BLaER1 (cell line): Measurements from ENCODE around the gene WDR35.

Experiments used
- H3K27ac ChIP-seq: shearing (Covaris generic); formaldehyde crosslinking; 2 replicates; pipeline ENCODE4 v1.8.1; 2022
- H3K27me3 ChIP-seq: shearing (Covaris generic); formaldehyde crosslinking; 2 replicates; pipeline ENCODE4 v1.8.1; 2022
- H3K36me3 ChIP-seq: shearing (Covaris generic); formaldehyde crosslinking; 2 replicates; pipeline ENCODE4 v1.8.1; 2022
- H3K4me1 ChIP-seq: shearing (Covaris generic); formaldehyde crosslinking; 2 replicates; pipeline ENCODE4 v1.8.1; 2022
- H3K4me2 ChIP-seq: shearing (Covaris generic); formaldehyde crosslinking; 2 replicates; pipeline ENCODE4 v1.8.1; 2022
- H3K4me3 ChIP-seq: shearing (Covaris generic); formaldehyde crosslinking; 2 replicates; pipeline ENCODE4 v1.8.1; 2022
- H3K9ac ChIP-seq: shearing (Covaris generic); formaldehyde crosslinking; 2 replicates; pipeline ENCODE4 v1.8.1; 2022
- H3K9me3 ChIP-seq: shearing (Covaris generic); formaldehyde crosslinking; 2 replicates; pipeline ENCODE4 v1.8.1; 2022
- H4K20me1 ChIP-seq: shearing (Covaris generic); formaldehyde crosslinking; 2 replicates; pipeline ENCODE4 v1.8.1; 2022
- Cebpa-rat ChIP-seq: shearing (Covaris generic); IDR thresholded peaks from 2 replicates; pipeline ENCODE4 v1.8.1; 2022

Gene WDR35

GRCh38 chr2:19916385-19916950, 73.4 kb downstream of the WDR35 start:
- no peaks in the 10 kb centered on the region for H3K36me3 ChIP-seq
- H4K20me1 ChIP-seq, result no peaks in the 10 kb centered on the region
- H3K27ac ChIP-seq, result no peak overlapping the region
- H3K4me1 ChIP-seq, result no peaks in the 10 kb centered on the region
- no peaks in the 10 kb centered on the region for H3K9me3 ChIP-seq
- no peak overlapping the region for H3K4me3 ChIP-seq
- no peak overlapping the region for H3K4me2 ChIP-seq
- no peaks in the 10 kb centered on the region for H3K27me3 ChIP-seq
- H3K9ac ChIP-seq, result no peak overlapping the region
- TF ChIP-seq Cebpa-rat, result no peak

GRCh38 chr2:19914266-19914975, 75.5 kb downstream of the WDR35 start:
- Histone ChIP-seq H3K27me3 (no peaks in the 10 kb centered on the region), H3K36me3 (no peaks in the 10 kb centered on the region), H3K4me1 (no peaks in the 10 kb centered on the region), H3K9ac (no peak overlapping the region), H3K4me3 (no peak overlapping the region), H3K4me2 (no peak overlapping the region), H4K20me1 (no peaks in the 10 kb centered on the region), H3K27ac (no peak overlapping the region), H3K9me3 (no peaks in the 10 kb centered on the region)
- TF ChIP-seq Cebpa-rat, result no peak

DNA sequence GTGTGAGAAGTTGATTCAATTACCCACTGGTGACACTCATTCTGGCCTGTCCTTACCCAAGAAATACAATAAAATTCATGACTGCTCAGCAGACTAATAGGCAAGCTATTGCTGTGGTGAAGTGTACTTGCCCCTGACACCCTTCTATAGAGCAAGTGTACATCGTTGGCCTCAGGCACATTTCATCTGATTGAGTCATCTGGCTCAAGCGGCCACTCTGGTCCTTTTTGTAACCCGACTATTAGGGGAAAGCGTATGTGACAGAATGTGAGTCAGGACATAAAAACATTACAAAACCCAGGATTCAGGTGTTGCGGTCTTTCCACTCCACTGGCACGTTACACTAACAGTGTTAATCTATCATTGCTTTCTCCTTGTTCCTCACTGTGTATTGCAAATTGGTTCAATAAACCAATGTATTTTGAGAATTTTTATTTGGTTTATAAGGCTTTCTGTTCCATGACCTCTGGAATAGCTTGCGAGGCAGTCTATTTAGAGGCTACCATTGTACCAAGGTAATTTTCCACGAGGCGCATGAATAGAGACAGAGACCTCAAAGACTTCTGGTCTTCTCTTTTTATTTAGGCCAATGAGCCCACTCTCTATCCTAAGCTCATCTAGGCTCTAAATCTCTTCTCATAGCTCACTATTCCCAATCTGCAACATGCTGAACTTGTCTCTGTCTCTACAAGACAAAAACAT, 77.9 kb downstream of the WDR35 start:
- no peaks in the 10 kb centered on the region for H4K20me1 ChIP-seq
- no peak for TF ChIP-seq Cebpa-rat
- H3K4me3 ChIP-seq, result no peak overlapping the region
- no peaks in the 10 kb centered on the region for H3K9me3 ChIP-seq
- H3K27me3 ChIP-seq, result no peaks in the 10 kb centered on the region
- H3K4me2 ChIP-seq, result no peak overlapping the region
- H3K9ac ChIP-seq, result no peak overlapping the region
- H3K36me3 ChIP-seq, result no peaks in the 10 kb centered on the region
- no peak overlapping the region for H3K27ac ChIP-seq
- H3K4me1 ChIP-seq, result no peaks in the 10 kb centered on the region

- H4K20me1 ChIP-seq, result peaks cover 30% of the 10 kb centered on the region
- H3K27ac ChIP-seq, result peak overlapping the region; percentile 96
- H3K36me3 ChIP-seq, result no peaks in the 10 kb centered on the region
- no peak for TF ChIP-seq Cebpa-rat
- no peaks in the 10 kb centered on the region for H3K27me3 ChIP-seq
- H3K9me3 ChIP-seq, result no peaks in the 10 kb centered on the region
- peak overlapping the region; percentile 85 for H3K4me3 ChIP-seq
- H3K4me1 ChIP-seq, result peaks cover 43% of the 10 kb centered on the region
- peak overlapping the region; percentile 97 for H3K9ac ChIP-seq
- peak overlapping the region; percentile 94 for H3K4me2 ChIP-seq
These were observed 87.6 kb downstream of the WDR35 start for GRCh38 chr2:19902216-19902740.

- no peaks in the 10 kb centered on the region for H3K27me3 ChIP-seq
- H3K36me3 ChIP-seq, result no peaks in the 10 kb centered on the region
- H3K9me3 ChIP-seq, result no peaks in the 10 kb centered on the region
- peak within 1 kb of the TSS; percentile 85 for H3K4me3 ChIP-seq
- H3K4me2 ChIP-seq, result peak within 1 kb of the TSS; percentile 94
- H4K20me1 ChIP-seq, result peaks cover 30% of the 10 kb centered on the region
- no peak for TF ChIP-seq Cebpa-rat
- peak within 1 kb of the TSS; percentile 97 for H3K9ac ChIP-seq
- H3K27ac ChIP-seq, result peak within 1 kb of the TSS; percentile 96
- peaks cover 44% of the 10 kb centered on the region for H3K4me1 ChIP-seq
These were observed 88.3 kb downstream of the WDR35 start, which contains the start of gene TTC32 for GRCh38 chr2:19901442-19902215. TSS of gene TTC32 (minus strand) at chr2:19901983. CDS start at chr2:19901854, 129 bp downstream.

DNA sequence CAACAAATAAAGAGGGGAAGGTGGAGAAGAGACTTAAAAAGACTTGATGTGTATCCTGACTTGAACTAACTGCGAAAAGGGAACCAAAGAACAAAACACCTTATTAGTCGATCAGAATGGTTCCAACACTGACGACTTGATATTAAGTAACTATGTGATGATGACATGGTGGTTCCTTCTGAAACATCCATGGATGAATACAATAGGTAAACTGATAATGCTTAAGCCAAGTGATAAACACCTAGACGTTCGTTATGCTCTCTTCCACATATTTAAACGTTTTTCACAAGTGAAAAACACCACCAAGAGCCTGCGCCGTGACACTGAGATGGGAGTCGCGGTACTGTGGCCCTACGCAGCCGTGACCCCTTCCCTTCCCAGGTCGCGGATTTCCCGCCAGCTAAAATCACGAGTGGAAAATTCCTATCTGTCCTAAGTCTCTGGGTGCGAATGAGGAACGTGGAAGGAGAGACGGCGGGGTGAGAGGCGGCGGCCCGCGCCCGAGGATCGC, 88.9 kb downstream of the WDR35 start:
- Histone ChIP-seq H3K9me3 (no peaks in the 10 kb centered on the region), H3K9ac (peak overlapping the region; percentile 97), H4K20me1 (peaks cover 30% of the 10 kb centered on the region), H3K4me2 (peak overlapping the region; percentile 94), H3K27ac (peak overlapping the region; percentile 96), H3K36me3 (no peaks in the 10 kb centered on the region; the same call in 1 of the 2 replicates), H3K27me3 (no peaks in the 10 kb centered on the region), H3K4me1 (peaks cover 44% of the 10 kb centered on the region), H3K4me3 (peak overlapping the region; percentile 85)
- TF ChIP-seq Cebpa-rat, result no peak

DNA sequence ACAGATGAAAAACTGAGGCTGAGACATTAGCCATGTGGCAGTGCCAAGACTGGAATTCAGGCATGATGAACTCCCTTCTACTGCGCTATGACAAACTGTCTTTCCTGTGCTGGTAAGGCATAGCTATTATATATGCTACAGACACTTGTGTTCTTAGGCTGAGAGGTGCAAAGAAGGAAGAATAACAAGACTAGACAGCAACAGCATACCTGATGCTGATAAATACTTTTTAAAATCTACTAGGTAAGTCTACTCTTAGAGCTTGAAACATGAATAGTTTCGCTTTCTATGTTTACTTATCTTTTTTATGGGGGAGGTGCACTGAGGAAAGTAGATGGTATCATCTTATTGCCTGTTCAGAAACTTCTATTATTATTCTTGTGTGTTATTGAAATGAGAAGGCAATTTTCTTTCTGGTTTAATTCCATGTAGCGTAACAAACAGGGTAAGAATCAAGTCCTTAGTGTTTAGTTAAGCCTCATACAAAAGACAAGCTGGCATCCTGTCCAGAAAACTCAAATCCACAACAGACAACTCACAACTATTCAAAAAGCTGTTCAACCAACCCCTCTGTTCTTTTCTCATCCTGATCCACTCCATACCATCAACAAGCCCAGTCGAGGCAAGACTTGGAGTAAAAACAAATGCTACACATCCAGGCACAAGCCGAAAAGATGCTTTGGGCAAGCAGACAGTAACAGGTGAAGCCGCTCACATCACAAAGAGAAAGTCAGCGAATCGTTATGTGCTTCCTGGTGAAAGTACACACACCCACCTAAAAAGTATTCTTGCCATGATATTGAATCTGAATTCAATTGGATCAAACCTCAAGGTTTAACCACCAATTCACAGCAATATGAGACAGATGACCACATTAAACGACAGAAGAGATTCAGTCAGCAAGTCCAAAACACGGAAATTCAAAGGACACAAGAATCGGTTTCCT, 89.6 kb downstream of the WDR35 start:
- Histone ChIP-seq H3K4me3 (peak overlapping the region; percentile 85), H3K4me1 (peaks cover 44% of the 10 kb centered on the region), H3K9ac (peak overlapping the region; percentile 97), H3K9me3 (no peaks in the 10 kb centered on the region), H3K36me3 (no peaks in the 10 kb centered on the region; the same call in 1 of the 2 replicates), H3K27ac (peak overlapping the region; percentile 96), H3K27me3 (no peaks in the 10 kb centered on the region), H4K20me1 (peaks cover 30% of the 10 kb centered on the region), H3K4me2 (peak overlapping the region; percentile 94)
- TF ChIP-seq Cebpa-rat, result no peak

DNA sequence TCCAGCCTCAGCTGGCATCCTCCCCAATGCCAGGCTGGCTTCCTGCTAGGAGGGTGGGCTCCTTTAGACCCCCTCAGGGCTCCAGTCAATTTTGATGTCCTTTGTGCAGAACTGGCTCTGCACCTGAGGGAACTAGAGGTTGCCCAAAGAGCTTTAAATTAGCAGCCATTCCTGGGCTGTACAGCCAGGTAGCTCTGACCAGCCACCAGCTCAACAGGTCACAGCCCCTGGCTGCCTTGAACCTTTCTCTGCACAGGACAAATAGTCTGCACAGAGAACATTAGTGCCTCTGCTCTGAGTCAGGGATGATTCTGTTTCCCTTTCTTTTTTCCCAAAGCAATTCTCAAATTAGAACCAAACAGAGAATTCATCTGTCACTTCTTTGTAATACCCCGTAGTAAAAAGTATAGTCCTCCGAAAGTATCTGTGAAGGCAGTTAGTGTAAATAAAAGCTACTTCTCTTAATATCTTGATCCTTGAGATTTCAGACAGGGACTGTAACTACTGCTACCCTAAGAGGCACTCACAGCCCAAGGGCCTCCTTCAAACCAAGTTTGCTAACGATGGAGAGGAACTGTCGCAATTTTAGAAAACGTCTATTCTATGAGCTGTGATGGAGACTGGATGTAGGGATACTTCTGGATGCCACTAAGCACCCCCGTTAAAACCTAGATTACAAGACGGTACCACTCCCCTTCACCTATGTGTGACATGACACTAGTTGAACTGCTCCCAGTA, 91.1 kb downstream of the WDR35 start:
- Histone ChIP-seq H3K9ac (peak overlapping the region; percentile 24; the same call in 1 of the 2 replicates), H3K4me1 (peaks cover 44% of the 10 kb centered on the region), H3K27ac (no peak overlapping the region), H3K36me3 (peaks cover 6% of the 10 kb centered on the region; the same call in 1 of the 2 replicates), H3K9me3 (no peaks in the 10 kb centered on the region), H3K4me2 (peak overlapping the region; percentile 64), H3K27me3 (no peaks in the 10 kb centered on the region), H3K4me3 (no peak overlapping the region), H4K20me1 (peaks cover 37% of the 10 kb centered on the region)
- TF ChIP-seq Cebpa-rat, result no peak
